GM12878 (cell line): ENCODE data around the gene ACSL3. TPM values are rescaled to one million over a fixed set of nuclear protein-coding genes. Genes with fewer than 3 reads are reported as not detected.

Source experiments
- ATAC-seq: fragments of 200-7000 bp; cut with Tn5 transposase; 3 replicates; pipeline ENCODE4 v1.9.1; 2020; ENCODE audit warnings: mild to moderate bottlenecking, moderate library complexity
- BruUV-seq: library from RNA; stranded (reverse); fragments of 400-500 nt; replicated peaks from 2 replicates; lab custom pipeline; 2021; lab: Mats Ljungman, UMichigan
- CTCF ChIA-PET: fragments of 300-600 bp; sonication (Branson Sonifier 250); formaldehyde crosslinking; extraction: SDS; loops from one replicate; lab custom pipeline; 2021; ENCODE audit warnings: inconsistent platforms; lab: Yijun Ruan, JAX
- POLR2A ChIA-PET: fragments of 350-600 bp; formaldehyde crosslinking; extraction: SDS; loops from one replicate; lab custom pipeline; 2021; ENCODE audit warnings: inconsistent platforms; lab: Charles Lee
- RAD21 ChIA-PET: fragments of 300-600 bp; sonication (Branson Sonifier 250); formaldehyde crosslinking; loops from one replicate; lab custom pipeline; 2023; ENCODE audit warnings: antibody characterized with exemption; ENCODE audit not compliant: unreplicated experiment; lab: Charles Lee
- SMC1A ChIA-PET: fragments of 300-600 bp; sonication (Branson Sonifier 250); formaldehyde crosslinking; loops from one replicate; lab custom pipeline; 2023; ENCODE audit not compliant: unreplicated experiment, uncharacterized antibody; lab: Charles Lee
- DNase-seq: peaks from one replicate; pipeline ENCODE4 v3.0.0-alpha.2; 2011; ENCODE audit warnings: low read depth, low spot score
- FAIRE-seq: peaks from 3 replicates; lab custom pipeline; 2011; peaks lifted over from hg19 to GRCh38; lab: Jason Lieb, UNC
- H2AFZ ChIP-seq: 2 replicates; pipeline ENCODE4 v1.6.0; 2011; ENCODE audit warnings: low read depth, low read length, control low read depth; ENCODE audit not compliant: control insufficient read depth
- H3K27ac ChIP-seq: 2 replicates; pipeline ENCODE4 v1.5.1; 2011; ENCODE audit warnings: control low read depth; ENCODE audit not compliant: control insufficient read depth, insufficient read depth
- H3K27me3 ChIP-seq, 2 experiments: replicated peaks in 1 of 2; 2 replicates each; pipeline versions ENCODE4 v1.6.0 to v1.6.1; 2011; ENCODE audit warnings: low read length in 1 of 2; ENCODE audit not compliant: control insufficient read depth in 2 of 2, insufficient read depth in 2 of 2
- H3K36me3 ChIP-seq, 2 experiments: 2 replicates each; pipeline ENCODE4 v1.5.1; 2011; ENCODE audit warnings: low read length in 1 of 2; ENCODE audit not compliant: control insufficient read depth in 2 of 2, insufficient read depth in 2 of 2
- H3K4me1 ChIP-seq: 2 replicates; pipeline ENCODE4 v1.6.1; 2011; ENCODE audit warnings: mild to moderate bottlenecking, low read length, moderate library complexity, mixed read lengths; ENCODE audit not compliant: control insufficient read depth, insufficient read depth
- H3K4me2 ChIP-seq: 2 replicates; pipeline ENCODE4 v1.6.0; 2011; ENCODE audit warnings: control low read depth; ENCODE audit not compliant: control insufficient read depth, insufficient read depth
- H3K4me3 ChIP-seq: fragments of 200-600 bp; sonication (generic); 2 replicates; pipeline ENCODE4 v1.5.1; 2016
- H3K79me2 ChIP-seq: 2 replicates; pipeline ENCODE4 v1.6.0; 2011; ENCODE audit warnings: low read length; ENCODE audit not compliant: control insufficient read depth, insufficient read depth
- H3K9ac ChIP-seq: 2 replicates; pipeline ENCODE4 v1.8.0; 2011; ENCODE audit warnings: low read length, control low read depth, mixed read lengths; ENCODE audit not compliant: control insufficient read depth, insufficient read depth
- H3K9me3 ChIP-seq: replicated peaks from 3 replicates; pipeline ENCODE4 v1.5.1; 2011; ENCODE audit warnings: mild to moderate bottlenecking, low read length; ENCODE audit not compliant: control insufficient read depth, insufficient read depth
- H4K20me1 ChIP-seq: 2 replicates; pipeline ENCODE4 v1.6.0; 2011; ENCODE audit not compliant: control insufficient read depth, insufficient read depth
- CEBPZ ChIP-seq: fragments of 150-350 bp; IDR thresholded peaks from 2 replicates; pipeline ENCODE4 v1.6.1; 2016; ENCODE audit warnings: low read depth, low read length
- CTCF ChIP-seq, 3 experiments: IDR thresholded peaks in 2 of 3; conservative IDR thresholded peaks in 1 of 3; 2 replicates each; pipeline ENCODE4 v1.5.1; 2011; ENCODE audit warnings: low read depth in 3 of 3, low read length in 3 of 3, mild to moderate bottlenecking in 3 of 3, control low read depth in 2 of 3, moderate library complexity in 2 of 3, inconsistent platforms in 1 of 3, mixed read lengths in 1 of 3; ENCODE audit not compliant: control insufficient read depth in 2 of 3, insufficient read depth in 1 of 3; ENCODE audit errors: extremely low read depth in 1 of 3
- CUX1 ChIP-seq: IDR thresholded peaks from 2 replicates; pipeline ENCODE4 v1.6.1; 2012; ENCODE audit warnings: improper control_type of control experiment, low read depth, low read length; ENCODE audit not compliant: insufficient replicate concordance
- IRF5 ChIP-seq: fragments of 450-650 bp; IDR thresholded peaks from 2 replicates; pipeline ENCODE4 v1.6.1; 2017; ENCODE audit warnings: borderline replicate concordance
- SMAD5 ChIP-seq: IDR thresholded peaks from 2 replicates; pipeline ENCODE4 v1.6.1; 2016; ENCODE audit warnings: antibody characterized with exemption, low read depth
- TCF3 ChIP-seq: IDR thresholded peaks from 2 replicates; pipeline ENCODE4 v1.6.1; 2012; ENCODE audit warnings: low read depth, mild to moderate bottlenecking, low read length, borderline replicate concordance; ENCODE audit not compliant: insufficient read depth
- TCF7 ChIP-seq: IDR thresholded peaks from 2 replicates; pipeline ENCODE4 v1.6.1; 2014; ENCODE audit warnings: antibody characterized with exemption, borderline replicate concordance
- ZNF274 ChIP-seq: IDR thresholded peaks from one replicate; pipeline ENCODE4 v1.8.0; 2011; ENCODE audit not compliant: insufficient read length, insufficient read depth
- WGBS: methylation state at CpG from one replicate; pipeline ENCODE4 v1.1.6; 2016; ENCODE audit warnings: low lambda C conversion rate; ENCODE audit not compliant: insufficient replicate concordance, insufficient coverage; ENCODE audit errors: missing lambda C conversion rate; 5-methylcytosine and 5-hydroxymethylcytosine counted together
- in situ Hi-C: fragments of 300-500 bp; cut with MboI; formaldehyde crosslinking; loops from 9 replicates; pipeline ENCODE4 v1.14.3; 2018; ENCODE audit warnings: mixed read lengths
- intact Hi-C: fragments of 100-400 bp; cut with micrococcal nuclease; formaldehyde crosslinking; loops from one replicate; pipeline ENCODE4 v1.14.2; 2022; ENCODE audit not compliant: unreplicated experiment
- polyA plus RNA-seq, 11 experiments: library from polyadenylated mRNA; depleted of rRNA in 4 of 11; unstranded in 6 of 11; stranded (reverse) in 5 of 11; fragments of >200 nt; fragmentation: Nextera tagmentation in 4 of 11; fragmentation: Illumina TruSeq in 1 of 11; extraction: Ambion mirVana in 4 of 11; extraction: Trizol in 1 of 11; gene quantifications; 1 replicate in 1 of 11; 2 replicates in 10 of 11; pipeline versions ENCODE4 v1.2.1 to v1.2.3, GENCODE V29; 2011 to 2016; ENCODE audit warnings: inconsistent platforms in 2 of 11, missing spikeins in 2 of 11, low read depth in 1 of 11
- total RNA-seq, 4 experiments: library from RNA; depleted of rRNA in 3 of 4; stranded (reverse); fragments of >200 nt in 3 of 4; fragmentation: Illumina TruSeq in 1 of 4; extraction: Trizol in 1 of 4; gene quantifications; 2 replicates each; pipeline versions ENCODE4 v1.2.1 to v1.2.3, GENCODE V29; 2013 to 2021

Gene ACSL3
- total and polyA plus RNA-seq, 10 of the 15 experiments (the other 5 are each of a cell fraction or from before 2014, with no cell fraction given) = 15.6 to 83.9 (median 56.7) TPM

- no peak for TF ChIP-seq CEBPZ
Observed at GRCh38 chr2:222928335-222928734, 67.5 kb downstream of the ACSL3 start (continued).

GRCh38 chr2:222930862-222931261 lies 70.0 kb downstream of the ACSL3 start:
- Histone ChIP-seq H3K36me3 (peaks cover 0 to 19% of the 10 kb centered on the region in 2 experiments; a peak in 3 of 4 replicates), H2AFZ (no peak overlapping the region), H4K20me1 (no peaks in the 10 kb centered on the region), H3K4me2 (no peak overlapping the region), H3K4me3 (no peak overlapping the region), H3K4me1 (no peaks in the 10 kb centered on the region), H3K27me3 (no peaks in the 10 kb centered on the region), H3K27ac (no peak overlapping the region), H3K79me2 (no peaks in the 10 kb centered on the region), H3K9ac (no peak overlapping the region), H3K9me3 (no peaks in the 10 kb centered on the region)
- DNase-seq (no peak), FAIRE-seq (no peak), ATAC-seq (no peak)
- ChIA-PET RAD21 (interaction anchor here (0.5 kb wide), 1 partner anchor 812 kb away, joined by 3 read pairs; no protein-coding TSS in a partner anchor), POLR2A (interaction anchor here (0.7 kb wide), 1 partner anchor 125 kb away, joined by 3 read pairs; no protein-coding TSS in a partner anchor), SMC1A (interaction anchor here (0.6 to 1.5 kb wide), 4 partner anchors 8 to 239 kb away, joined by 4 to 6 read pairs (median 5); no protein-coding TSS in a partner anchor), CTCF (interaction anchor here (1.1 kb wide), 1 partner anchor 8 kb away, joined by 7 read pairs; no protein-coding TSS in a partner anchor)
- BruUV-seq = no TSS peak
- WGBS = 96% methylated on average over 2 of the region's 2 CpGs
- in situ Hi-C loops = no loop called here
- intact Hi-C loops = no loop called here
- no peak for TF ChIP-seq CUX1
- no peak for TF ChIP-seq CTCF (IDR thresholded peaks at IDR 0.05 in 2 of 3, conservative IDR thresholded peaks at IDR 0.05 in 1 of 3; ENCODE audit: control insufficient read depth in 2 of 3, extremely low read depth in 1 of 3, insufficient read depth in 1 of 3, low read depth in 3 of 3, low read length in 3 of 3)
- no peak for TF ChIP-seq SMAD5
- no peak for TF ChIP-seq TCF3
- TF ChIP-seq IRF5 = no peak
- TF ChIP-seq ZNF274 = no peak
- no peak for TF ChIP-seq TCF7
